GM10847 (cell line): ENCODE data around the gene GREB1L.

Experiments used
- POLR2A ChIP-seq: IDR thresholded peaks from 2 replicates; pipeline ENCODE4 v1.6.1; 2011; ENCODE audit not compliant: insufficient read length; ENCODE audit errors: extremely low read depth

Gene GREB1L

GRCh38 chr18:21499997-21500396 lies 258.0 kb downstream of the GREB1L start:
- no peak for TF ChIP-seq POLR2A

- TF ChIP-seq POLR2A: no peak
These were observed 260.6 kb downstream of the GREB1L start for GRCh38 chr18:21502661-21503060.

DNA sequence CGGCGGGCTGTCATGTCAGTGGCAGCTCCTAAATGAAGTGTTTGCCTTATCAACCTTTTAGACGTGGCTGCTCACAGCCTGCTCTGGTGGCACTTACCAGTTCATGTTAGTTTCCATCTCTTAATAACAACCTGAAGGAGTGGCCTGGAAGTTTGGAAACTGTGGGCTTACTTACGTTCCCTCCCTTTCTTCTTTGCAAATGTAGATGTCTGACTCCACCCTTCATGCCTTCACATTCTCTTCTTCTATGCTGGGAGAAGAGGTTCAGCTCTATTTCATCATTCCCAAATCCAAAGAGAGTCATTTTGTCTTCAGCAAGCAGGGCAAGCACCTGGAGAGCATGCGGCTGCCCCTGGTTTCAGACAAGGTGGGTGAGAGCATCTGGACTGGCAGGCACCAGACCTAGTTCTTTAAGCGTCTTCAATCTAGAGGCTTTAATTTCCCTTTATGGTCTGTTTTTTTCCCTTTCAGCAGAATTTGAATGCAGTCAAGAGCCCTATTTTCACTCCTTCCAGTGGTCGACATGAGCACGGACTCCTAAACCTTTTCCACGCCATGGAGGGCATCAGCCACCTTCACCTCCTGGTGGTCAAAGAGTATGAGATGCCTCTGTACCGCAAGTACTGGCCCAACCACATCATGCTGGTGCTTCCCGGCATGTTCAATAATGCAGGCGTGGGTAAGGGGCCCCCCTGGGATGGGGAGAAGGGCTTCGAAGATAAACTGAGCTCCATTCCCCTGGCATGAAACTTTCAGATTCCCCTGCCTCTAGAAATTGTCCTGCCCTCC lies 266.1 kb downstream of the GREB1L start:
- no peak for TF ChIP-seq POLR2A

GRCh38 chr18:21509062-21509461 lies 267.0 kb downstream of the GREB1L start:
- TF ChIP-seq POLR2A: no peak

- no peak for TF ChIP-seq POLR2A
These were observed 271.3 kb downstream of the GREB1L start for GRCh38 chr18:21513292-21513691.

GRCh38 chr18:21513741-21514140 lies 271.7 kb downstream of the GREB1L start:
- no peak for TF ChIP-seq POLR2A

- TF ChIP-seq POLR2A: no peak
These were observed 280.5 kb downstream of the GREB1L start for GRCh38 chr18:21522530-21522929.

GRCh38 chr18:21525916-21526315 lies 283.9 kb downstream of the GREB1L start:
- TF ChIP-seq POLR2A: no peak

- TF ChIP-seq POLR2A: no peak
These were observed 284.4 kb downstream of the GREB1L start for GRCh38 chr18:21526463-21526862.

GRCh38 chr18:21534327-21534726 lies 292.3 kb downstream of the GREB1L start:
- TF ChIP-seq POLR2A: no peak

DNA sequence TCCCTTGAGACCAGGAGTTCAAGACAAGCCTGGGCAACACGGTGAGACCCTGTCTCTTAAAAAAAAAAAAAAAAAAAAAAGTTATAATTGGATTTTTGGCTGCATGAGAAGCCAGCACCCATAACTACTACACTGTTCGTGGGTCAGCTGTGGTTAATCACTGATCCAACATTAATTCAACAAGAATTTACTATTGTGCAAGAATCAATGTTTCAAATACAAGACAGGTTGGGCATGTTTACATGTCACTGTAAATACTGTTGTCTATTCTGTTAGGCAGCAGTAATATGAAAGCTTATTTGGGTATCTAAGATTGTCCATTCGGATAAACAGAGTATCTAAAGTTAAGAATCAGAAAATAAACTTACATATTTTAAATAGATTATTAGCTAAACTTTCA lies 296.2 kb downstream of the GREB1L start:
- no peak for TF ChIP-seq POLR2A

- TF ChIP-seq POLR2A: no peak
These were observed 304.4 kb downstream of the GREB1L start for GRCh38 chr18:21546423-21546822.

GRCh38 chr18:21548647-21549046 lies 306.6 kb downstream of the GREB1L start:
- no peak for TF ChIP-seq POLR2A

- no peak for TF ChIP-seq POLR2A
These were observed 308.5 kb downstream of the GREB1L start for GRCh38 chr18:21550510-21550970.

DNA sequence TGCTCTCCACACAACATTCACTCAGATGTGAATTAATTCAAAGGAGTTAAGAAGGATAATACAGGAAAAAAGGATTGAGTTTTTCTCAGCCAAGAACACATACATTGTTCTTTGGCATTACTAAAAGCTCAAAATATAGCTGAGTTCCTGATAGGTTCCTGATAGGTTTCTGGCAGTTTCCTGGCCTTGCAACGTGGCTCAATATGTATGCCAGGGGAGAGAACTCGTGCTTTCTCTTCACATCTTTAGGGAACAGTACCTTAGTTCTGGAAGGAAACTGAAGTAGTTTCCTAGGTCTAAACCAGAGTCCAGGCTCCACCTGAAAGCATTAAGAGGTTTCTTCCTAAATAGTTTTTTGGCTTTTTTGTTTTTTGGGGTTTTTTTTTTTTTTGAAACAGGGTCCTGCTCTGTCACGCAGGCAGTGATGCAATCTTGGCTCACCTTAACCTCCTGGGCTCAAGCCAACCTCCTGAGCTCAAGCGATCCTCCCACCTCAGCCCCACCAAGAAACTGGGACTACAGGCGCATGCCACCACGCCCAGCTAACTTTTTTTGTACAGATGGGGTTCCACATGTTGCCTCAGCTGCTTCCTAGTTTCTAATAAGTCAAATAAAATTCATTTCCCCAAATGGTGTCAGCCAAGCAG lies 315.7 kb downstream of the GREB1L start:
- no peak for TF ChIP-seq POLR2A

DNA sequence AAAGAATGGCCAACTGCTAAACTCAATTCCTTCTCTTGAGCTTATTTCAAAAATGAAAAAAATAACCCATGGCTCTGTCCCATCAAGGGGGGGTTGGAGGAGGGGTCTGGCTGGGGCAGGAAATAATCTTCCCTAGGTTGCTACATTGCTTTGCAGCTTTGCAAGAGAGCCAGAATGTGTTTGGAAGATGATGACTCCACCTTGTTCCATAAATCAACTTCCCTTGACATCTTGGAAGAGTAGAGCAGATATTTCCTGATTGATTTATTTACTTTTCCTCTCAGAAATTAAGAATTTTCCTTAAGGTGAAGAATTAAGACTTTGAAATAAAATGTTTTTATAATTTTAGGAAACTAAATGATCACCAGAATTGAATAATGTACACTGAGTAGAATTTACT lies 317.2 kb downstream of the GREB1L start:
- TF ChIP-seq POLR2A: no peak
